HepG2 (cell line): Measurements from ENCODE around the gene EPHB6. TPM values are rescaled to one million over a fixed set of nuclear protein-coding genes. Genes with fewer than 3 reads are reported as not detected.

Experiments used
- ATAC-seq: fragments of 200-7000 bp; cut with Tn5 transposase; 3 replicates; pipeline ENCODE4 v1.9.1; 2020; ENCODE audit warnings: mild to moderate bottlenecking, moderate library complexity
- BruUV-seq: library from RNA; stranded (reverse); fragments of 400-500 nt; replicated peaks from 2 replicates; lab custom pipeline; 2021; lab: Mats Ljungman, UMichigan
- CTCF ChIA-PET: fragments of 300-600 bp; formaldehyde crosslinking; extraction: SDS; loops from one replicate; lab custom pipeline; 2021; ENCODE audit warnings: low total read pairs, inconsistent platforms, low intra/inter-chr PET ratio; lab: Yijun Ruan, JAX
- POLR2A ChIA-PET: fragments of 350-600 bp; sonication (Branson Sonifier 250); formaldehyde crosslinking; loops from one replicate; lab custom pipeline; 2020; ENCODE audit warnings: antibody characterized with exemption, inconsistent platforms; lab: Yijun Ruan, JAX
- DNase-seq: peaks from one replicate; pipeline ENCODE4 v3.0.0-alpha.2; 2015; ENCODE audit warnings: low spot score
- FAIRE-seq: peaks from 3 replicates; lab custom pipeline; 2011; peaks lifted over from hg19 to GRCh38; lab: Jason Lieb, UNC
- H2AFZ ChIP-seq: one replicate; pipeline ENCODE4 v1.6.1; 2011; ENCODE audit warnings: low read length, inconsistent platforms
- H3K27ac ChIP-seq: fragments of 300-600 bp; 3 replicates; pipeline ENCODE4 v1.8.0; 2011; ENCODE audit warnings: mixed run types, mild to moderate bottlenecking, mixed read lengths, low read length, inconsistent platforms; ENCODE audit not compliant: insufficient read depth; ENCODE audit errors: extremely low read length
- H3K27me3 ChIP-seq, 2 experiments: fragments of 200-600 bp in 1 of 2; 2 replicates in 1 of 2; 3 replicates in 1 of 2; pipeline versions ENCODE4 v1.6.0 to v1.8.0; 2011; ENCODE audit warnings: low read length in 2 of 2, mild to moderate bottlenecking in 2 of 2, moderate library complexity in 2 of 2, inconsistent platforms in 1 of 2; ENCODE audit not compliant: insufficient read depth in 2 of 2, control insufficient read depth in 1 of 2
- H3K36me3 ChIP-seq, 2 experiments: fragments of 200-600 bp in 1 of 2; replicated peaks in 1 of 2; 2 replicates in 1 of 2; 3 replicates in 1 of 2; pipeline versions ENCODE4 v1.5.1 to v1.8.0; 2011; ENCODE audit warnings: low read length in 2 of 2, inconsistent platforms in 1 of 2; ENCODE audit not compliant: insufficient read depth in 2 of 2, control insufficient read depth in 1 of 2
- H3K4me1 ChIP-seq: 2 replicates; pipeline ENCODE4 v1.5.1; 2012; ENCODE audit warnings: low read length, inconsistent platforms; ENCODE audit not compliant: insufficient read depth
- H3K4me2 ChIP-seq: 2 replicates; pipeline ENCODE4 v1.6.0; 2011; ENCODE audit warnings: low read depth, low read length, inconsistent platforms
- H3K4me3 ChIP-seq, 3 experiments: fragments of 200-600 bp in 1 of 3; sonication (generic), shearing (Covaris generic) in 1 of 3; replicated peaks in 1 of 3; 2 replicates each; pipeline ENCODE4 v1.5.1; 2011 to 2016; ENCODE audit warnings: low read length in 3 of 3, inconsistent platforms in 2 of 3, low read depth in 2 of 3, mild to moderate bottlenecking in 2 of 3, control low read depth in 1 of 3, mixed read lengths in 1 of 3; ENCODE audit not compliant: insufficient read depth in 1 of 3
- H3K79me2 ChIP-seq: one replicate; pipeline ENCODE4 v1.6.1; 2011; ENCODE audit warnings: low read length, inconsistent platforms; ENCODE audit not compliant: insufficient read depth
- H3K9ac ChIP-seq: 2 replicates; pipeline ENCODE4 v1.6.0; 2011; ENCODE audit warnings: mild to moderate bottlenecking, low read depth, low read length, inconsistent platforms; ENCODE audit not compliant: insufficient read depth
- H3K9me3 ChIP-seq: 2 replicates; pipeline ENCODE4 v1.5.1; 2012; ENCODE audit warnings: mild to moderate bottlenecking, low read length
- H4K20me1 ChIP-seq: 2 replicates; pipeline ENCODE4 v1.6.0; 2011; ENCODE audit warnings: inconsistent platforms, mild to moderate bottlenecking, low read length, moderate library complexity; ENCODE audit not compliant: insufficient read depth
- ELF1 ChIP-seq: sonication (generic); formaldehyde crosslinking; IDR thresholded peaks from 2 replicates; pipeline ENCODE4 v1.4.0; 2020; ENCODE audit warnings: missing genetic modification reagents
- EZH2 ChIP-seq: conservative IDR thresholded peaks from 2 replicates; pipeline ENCODE4 v1.6.1; 2012; ENCODE audit warnings: mild to moderate bottlenecking, low read depth, low read length, moderate library complexity
- FOXJ3 ChIP-seq: sonication (generic); formaldehyde crosslinking; IDR thresholded peaks from 2 replicates; pipeline ENCODE4 v1.4.0; 2020; ENCODE audit warnings: missing genetic modification reagents, mild to moderate bottlenecking, borderline replicate concordance
- MIXL1 ChIP-seq: IDR thresholded peaks from 2 replicates; pipeline ENCODE4 v1.6.1; 2016
- ZNF343 ChIP-seq: sonication (generic); formaldehyde crosslinking; IDR thresholded peaks from 2 replicates; pipeline ENCODE4 v1.4.0; 2020; ENCODE audit warnings: mild to moderate bottlenecking, missing genetic modification reagents
- ZNF580 ChIP-seq: IDR thresholded peaks from 2 replicates; pipeline ENCODE4 v1.6.1; 2016; ENCODE audit warnings: low read depth, borderline replicate concordance
- ZNF781 ChIP-seq: sonication (generic); formaldehyde crosslinking; IDR thresholded peaks from 2 replicates; pipeline ENCODE4 v1.5.1; 2020; ENCODE audit warnings: borderline replicate concordance, mild to moderate bottlenecking, missing genetic modification reagents; ENCODE audit errors: not compliant biosample characterization
- WGBS: methylation state at CpG from one replicate; pipeline ENCODE4 v1.1.6; 2017; ENCODE audit warnings: low lambda C conversion rate; 5-methylcytosine and 5-hydroxymethylcytosine counted together
- in situ Hi-C: cut with HindIII; loops from 2 replicates; pipeline ENCODE4 v1.10.0; 2017; ENCODE audit warnings: low pct_unique_long_range_greater_than_20kb; ENCODE audit not compliant: extremely low pct_ligation_motif_present
- intact Hi-C: fragments of 100-400 bp; cut with micrococcal nuclease; formaldehyde crosslinking; loops from one replicate; pipeline ENCODE4 v1.10.0; 2022; ENCODE audit not compliant: unreplicated experiment
- polyA plus RNA-seq, 8 experiments: library from polyadenylated mRNA; depleted of rRNA in 3 of 8; stranded (reverse) in 7 of 8; unstranded in 1 of 8; fragments of >200 nt; fragmentation: Illumina TruSeq in 4 of 8; extraction: Trizol in 4 of 8; gene quantifications; 2 replicates each; pipeline versions ENCODE4 v1.2.1 to v1.2.3, GENCODE V29; 2011 to 2016; ENCODE audit warnings: low read depth in 4 of 8, missing spikeins in 1 of 8, mixed read lengths in 1 of 8; ENCODE audit not compliant: insufficient read depth in 1 of 8
- total RNA-seq, 5 experiments: library from RNA; depleted of rRNA; stranded (reverse); fragments of >200 nt; fragmentation: Illumina TruSeq; extraction: Trizol; gene quantifications; 2 replicates each; pipeline ENCODE4 v1.2.3, GENCODE V29; 2016; ENCODE audit warnings: low read depth in 1 of 5
- TF ChIP-seq, protein P1 (sequence below): sonication (generic); formaldehyde crosslinking; IDR thresholded peaks from 2 replicates; pipeline ENCODE4 v1.5.1; 2020; ENCODE audit warnings: mild to moderate bottlenecking, missing genetic modification reagents, borderline replicate concordance
- TF ChIP-seq, protein P2 (sequence below): sonication (generic); formaldehyde crosslinking; IDR thresholded peaks from 2 replicates; pipeline ENCODE4 v1.4.0; 2020; ENCODE audit warnings: missing genetic modification reagents

EPHB6 gene
- total and polyA plus RNA-seq, 2 of the 13 experiments (the other 11 are each of a cell fraction or from before 2014, with no cell fraction given): not detected

DNA sequence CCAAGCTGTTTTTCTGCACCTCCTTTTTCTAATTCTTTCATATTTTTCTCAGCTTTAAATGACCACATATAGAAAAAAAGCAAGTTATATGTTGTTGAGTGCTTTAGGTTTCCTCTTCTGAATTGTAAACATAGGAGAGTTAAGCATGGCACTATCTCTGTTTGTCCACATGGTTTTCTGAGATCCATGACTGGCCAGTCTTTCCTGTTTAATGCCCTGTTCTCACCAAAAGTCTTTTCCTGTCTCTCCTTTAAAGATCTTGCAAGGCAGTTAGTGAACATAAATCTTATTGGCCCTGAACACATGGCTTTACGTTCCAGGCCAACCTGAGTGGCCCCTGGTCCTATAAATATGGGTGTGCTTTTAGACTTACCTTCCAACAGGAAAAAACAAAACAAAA lies 59.2 kb downstream of the EPHB6 start:
- no TSS peak for BruUV-seq
- Histone ChIP-seq H3K9ac (no peak overlapping the region), H3K4me3 (no peak overlapping the region), H4K20me1 (no peaks in the 10 kb centered on the region), H3K4me1 (no peaks in the 10 kb centered on the region), H3K9me3 (no peaks in the 10 kb centered on the region), H3K4me2 (no peak overlapping the region), H3K79me2 (no peaks in the 10 kb centered on the region), H3K36me3 (no peaks in the 10 kb centered on the region), H2AFZ (no peak overlapping the region), H3K27ac (no peak overlapping the region), H3K27me3 (no peaks in the 10 kb centered on the region)
- intact Hi-C loops (no loop called here), in situ Hi-C loops (no loop called here)
- POLR2A ChIA-PET: no interaction called here
- WGBS: 24% methylated on average over 1 of the region's 1 CpG
- no peak for TF ChIP-seq EZH2
- no peak for TF ChIP-seq MIXL1 (CRISPR knock-in tag)
- TF ChIP-seq, protein P1, sequence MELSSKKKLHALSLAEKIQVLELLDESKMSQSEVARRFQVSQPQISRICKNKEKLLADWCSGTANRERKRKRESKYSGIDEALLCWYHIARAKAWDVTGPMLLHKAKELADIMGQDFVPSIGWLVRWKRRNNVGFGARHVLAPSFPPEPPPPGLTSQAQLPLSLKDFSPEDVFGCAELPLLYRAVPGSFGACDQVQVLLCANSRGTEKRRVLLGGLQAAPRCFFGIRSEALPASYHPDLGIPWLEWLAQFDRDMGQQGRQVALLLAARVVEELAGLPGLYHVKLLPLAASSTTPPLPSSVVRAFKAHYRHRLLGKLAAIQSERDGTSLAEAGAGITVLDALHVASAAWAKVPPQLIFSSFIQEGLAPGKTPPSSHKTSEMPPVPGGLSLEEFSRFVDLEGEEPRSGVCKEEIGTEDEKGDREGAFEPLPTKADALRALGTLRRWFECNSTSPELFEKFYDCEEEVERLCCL (CRISPR knock-in tag): no peak
- TF ChIP-seq, protein P2, sequence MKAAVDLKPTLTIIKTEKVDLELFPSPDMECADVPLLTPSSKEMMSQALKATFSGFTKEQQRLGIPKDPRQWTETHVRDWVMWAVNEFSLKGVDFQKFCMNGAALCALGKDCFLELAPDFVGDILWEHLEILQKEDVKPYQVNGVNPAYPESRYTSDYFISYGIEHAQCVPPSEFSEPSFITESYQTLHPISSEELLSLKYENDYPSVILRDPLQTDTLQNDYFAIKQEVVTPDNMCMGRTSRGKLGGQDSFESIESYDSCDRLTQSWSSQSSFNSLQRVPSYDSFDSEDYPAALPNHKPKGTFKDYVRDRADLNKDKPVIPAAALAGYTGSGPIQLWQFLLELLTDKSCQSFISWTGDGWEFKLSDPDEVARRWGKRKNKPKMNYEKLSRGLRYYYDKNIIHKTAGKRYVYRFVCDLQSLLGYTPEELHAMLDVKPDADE (CRISPR knock-in tag): no peak
- TF ChIP-seq ELF1: no peak
- no peak for TF ChIP-seq ZNF343
- no peak for TF ChIP-seq ZNF580
- no peak for TF ChIP-seq ZNF781
- TF ChIP-seq FOXJ3 (CRISPR knock-in tag): no peak
- no peak for DNase-seq
- CTCF ChIA-PET: no interaction called here
- ATAC-seq: no peak
- FAIRE-seq: no peak
